PC-9 (cell line): ENCODE results near the gene CEP85L.

Source experiments
- CTCF ChIP-seq: fragments of 200-600 bp; sonication (generic); conservative IDR thresholded peaks from 2 replicates; pipeline ENCODE4 v1.6.1; 2017; ENCODE audit warnings: mixed run types, antibody characterized with exemption, mild to moderate bottlenecking, moderate library complexity
- EZH2 ChIP-seq: fragments of 200-600 bp; sonication (generic); IDR thresholded peaks from 2 replicates; pipeline ENCODE4 v1.8.0; 2017; ENCODE audit warnings: antibody characterized with exemption, low read depth

GRCh38 chr6:118522422-118522821 lies 129.0 kb downstream of the CEP85L start:
- TF ChIP-seq CTCF: no peak
- no peak for TF ChIP-seq EZH2
